GM13976 (cell line): ENCODE measurements around the gene PTER.

Source experiments
- DNase-seq: peaks from one replicate; pipeline ENCODE4 v3.0.0; 2012; ENCODE audit warnings: low spot score
- CTCF ChIP-seq: IDR thresholded peaks from 2 replicates; pipeline ENCODE4 v1.5.1; 2012; ENCODE audit warnings: borderline replicate concordance, mild to moderate bottlenecking; ENCODE audit not compliant: insufficient read depth; ENCODE audit errors: extremely low read depth, missing control alignments, control extremely low read depth
- in situ Hi-C: fragments of 300-500 bp; cut with MboI; formaldehyde crosslinking; loops from one replicate; pipeline ENCODE4 v1.12.0; 2022; ENCODE audit warnings: low sequenced_read_pairs, mixed read lengths, inconsistent platforms; ENCODE audit not compliant: unreplicated experiment

The PTER gene

GRCh38 chr10:16441173-16441840 lies 4.5 kb downstream of the PTER start:
- no peak for DNase-seq
- TF ChIP-seq CTCF: no peak
- in situ Hi-C loops: no loop called here

GRCh38 chr10:16442914-16443313 lies 6.1 kb downstream of the PTER start:
- no peak for TF ChIP-seq CTCF
- in situ Hi-C loops: no loop called here
- DNase-seq: no peak

- no peak for TF ChIP-seq CTCF
- DNase-seq: no peak
- in situ Hi-C loops: no loop called here
Observed at GRCh38 chr10:16445770-16446469, 9.1 kb downstream of the PTER start.

- no peak for DNase-seq
- in situ Hi-C loops: no loop called here
- TF ChIP-seq CTCF: no peak
Observed at GRCh38 chr10:16449454-16449853, 12.6 kb downstream of the PTER start.

GRCh38 chr10:16458166-16458955 lies 21.6 kb downstream of the PTER start:
- no peak for TF ChIP-seq CTCF
- in situ Hi-C loops: no loop called here
- no peak for DNase-seq

GRCh38 chr10:16459423-16459939 lies 22.7 kb downstream of the PTER start:
- in situ Hi-C loops: no loop called here
- no peak for DNase-seq
- TF ChIP-seq CTCF: no peak
